ENCODE data around the gene TMEM11. TPM values are rescaled to one million over a fixed set of nuclear protein-coding genes. Genes with fewer than 3 reads are reported as not detected.
A peak's percentile ranks its signal among the peaks of the same experiment; 100 is the strongest.

The TMEM11 gene
- total RNA-seq, 4 donors from 2014 or later, result 25.6 to 38.0 (median 33.8) TPM

- no peaks in the 10 kb centered on the region for H3K9me3 ChIP-seq
- H3K4me1 ChIP-seq, result peaks cover 63% of the 10 kb centered on the region
- 60% methylated on average over 14 of the region's 15 CpGs for WGBS
- no peak for TF ChIP-seq POLR2AphosphoS5 (IDR thresholded peaks at IDR 0.05)
- TF ChIP-seq, protein P1, sequence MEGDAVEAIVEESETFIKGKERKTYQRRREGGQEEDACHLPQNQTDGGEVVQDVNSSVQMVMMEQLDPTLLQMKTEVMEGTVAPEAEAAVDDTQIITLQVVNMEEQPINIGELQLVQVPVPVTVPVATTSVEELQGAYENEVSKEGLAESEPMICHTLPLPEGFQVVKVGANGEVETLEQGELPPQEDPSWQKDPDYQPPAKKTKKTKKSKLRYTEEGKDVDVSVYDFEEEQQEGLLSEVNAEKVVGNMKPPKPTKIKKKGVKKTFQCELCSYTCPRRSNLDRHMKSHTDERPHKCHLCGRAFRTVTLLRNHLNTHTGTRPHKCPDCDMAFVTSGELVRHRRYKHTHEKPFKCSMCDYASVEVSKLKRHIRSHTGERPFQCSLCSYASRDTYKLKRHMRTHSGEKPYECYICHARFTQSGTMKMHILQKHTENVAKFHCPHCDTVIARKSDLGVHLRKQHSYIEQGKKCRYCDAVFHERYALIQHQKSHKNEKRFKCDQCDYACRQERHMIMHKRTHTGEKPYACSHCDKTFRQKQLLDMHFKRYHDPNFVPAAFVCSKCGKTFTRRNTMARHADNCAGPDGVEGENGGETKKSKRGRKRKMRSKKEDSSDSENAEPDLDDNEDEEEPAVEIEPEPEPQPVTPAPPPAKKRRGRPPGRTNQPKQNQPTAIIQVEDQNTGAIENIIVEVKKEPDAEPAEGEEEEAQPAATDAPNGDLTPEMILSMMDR (IDR thresholded peaks at IDR 0.05), result no peak
- no peak for TF ChIP-seq EP300 (IDR thresholded peaks at IDR 0.05)
- no peak for TF ChIP-seq POLR2A (IDR thresholded peaks at IDR 0.05)
- H3K36me3 ChIP-seq, result peaks cover 5% of the 10 kb centered on the region
- no peaks in the 10 kb centered on the region for H3K27me3 ChIP-seq
- no peak for DNase-seq (ENCODE audit: low spot score in 2 of 2)
- H3K27ac ChIP-seq, result peak overlapping the region; percentile 12
- no peak overlapping the region for H3K4me3 ChIP-seq
Measured at GRCh38 chr17:21210411-21211076, 3.4 kb downstream of the TMEM11 start.

DNA sequence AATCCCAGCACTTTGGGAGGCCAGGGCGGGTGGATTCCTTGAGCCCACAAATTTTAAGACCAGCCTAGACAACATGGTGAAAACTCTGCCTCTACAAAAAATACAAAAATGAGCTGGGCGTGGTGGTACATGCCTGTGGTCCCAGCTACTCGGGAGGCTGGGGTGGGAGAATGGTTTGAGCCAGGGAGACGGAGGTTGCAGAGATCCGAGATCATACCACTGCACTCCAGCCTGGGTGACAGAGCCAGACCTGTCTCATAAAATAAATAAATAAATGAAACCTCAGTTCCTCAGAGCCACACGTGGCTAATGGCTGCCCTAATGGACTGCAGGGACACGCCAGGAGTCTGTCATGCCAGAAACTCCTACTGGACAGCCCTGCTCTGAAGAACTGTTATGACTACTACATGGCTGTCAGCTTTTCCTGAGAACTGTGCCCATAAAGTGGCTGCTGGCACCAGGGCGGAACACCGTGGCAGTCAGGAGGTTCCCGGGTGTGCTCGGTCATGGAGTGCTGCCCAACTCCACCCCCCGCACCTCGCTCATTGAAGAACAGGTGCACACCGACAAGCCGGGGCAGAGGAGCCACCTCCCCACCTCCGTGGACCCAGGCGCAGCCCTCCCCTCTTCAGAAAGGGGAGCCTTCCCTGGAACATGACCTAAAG lies 4.3 kb downstream of the TMEM11 start:
- TF ChIP-seq, protein P1 (IDR thresholded peaks at IDR 0.05), result no peak
- no peak for TF ChIP-seq POLR2A (IDR thresholded peaks at IDR 0.05)
- H3K4me3 ChIP-seq, result no peak overlapping the region
- no peaks in the 10 kb centered on the region for H3K27me3 ChIP-seq
- H3K9me3 ChIP-seq, result no peaks in the 10 kb centered on the region
- 41% methylated on average over 12 of the region's 17 CpGs for WGBS
- peaks cover 62% of the 10 kb centered on the region for H3K4me1 ChIP-seq
- H3K27ac ChIP-seq, result peak overlapping the region; percentile 57
- peaks cover 5% of the 10 kb centered on the region for H3K36me3 ChIP-seq
- DNase-seq (ENCODE audit: low spot score in 2 of 2), result no peak

DNA sequence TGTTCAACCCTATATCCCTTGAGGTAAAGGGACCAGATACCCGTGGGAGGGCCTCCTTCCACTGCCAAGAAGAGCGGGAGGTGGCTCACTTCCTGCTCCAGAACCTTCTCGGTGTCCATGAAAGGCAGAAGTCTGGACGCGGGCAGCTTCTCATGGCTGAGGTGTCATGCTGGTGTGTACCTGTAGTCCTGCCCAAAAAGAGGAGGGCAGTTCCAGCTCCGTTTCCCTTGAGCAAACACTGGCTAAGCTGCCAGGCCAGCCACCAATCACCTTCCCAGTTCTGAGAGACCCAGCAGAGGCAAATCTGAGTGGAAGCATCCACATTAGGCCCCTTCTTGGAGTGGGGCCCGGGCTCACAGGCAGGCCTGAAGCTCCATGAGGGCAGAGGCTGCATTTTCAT lies 5.6 kb downstream of the TMEM11 start:
- Histone ChIP-seq H3K36me3 (peaks cover 5% of the 10 kb centered on the region), H3K27me3 (no peaks in the 10 kb centered on the region), H3K27ac (peak overlapping the region; percentile 57), H3K9me3 (no peaks in the 10 kb centered on the region), H3K4me3 (no peak overlapping the region), H3K4me1 (peaks cover 67% of the 10 kb centered on the region)
- TF ChIP-seq EP300 (IDR thresholded peaks at IDR 0.05), result no peak
- no peak for DNase-seq (ENCODE audit: low spot score in 2 of 2)
- 65% methylated on average over 6 of the region's 7 CpGs for WGBS

DNA sequence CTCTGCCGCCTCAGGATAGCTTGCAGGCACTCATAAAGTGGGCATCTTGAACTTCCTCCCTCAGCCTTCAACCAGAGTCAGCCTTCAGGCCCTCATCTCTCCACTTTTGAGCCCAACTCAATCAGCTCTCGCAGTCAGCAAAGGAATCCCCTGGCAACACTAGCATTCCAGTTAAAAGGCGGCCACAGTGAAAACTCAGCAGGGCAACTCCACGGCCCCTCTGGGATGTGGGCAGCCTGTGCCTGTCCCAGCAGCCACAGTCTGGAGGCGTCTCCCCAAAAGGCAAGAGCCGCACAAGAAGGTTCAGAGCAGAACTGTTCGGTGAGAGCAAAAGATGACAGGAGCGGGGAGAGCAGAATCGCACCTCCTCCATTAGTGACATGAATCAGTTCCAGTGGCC lies 9.0 kb downstream of the TMEM11 start:
- 77% methylated on average over 9 of the region's 9 CpGs for WGBS
- TF ChIP-seq, protein P1 (IDR thresholded peaks at IDR 0.05), result no peak
- TF ChIP-seq POLR2AphosphoS5 (IDR thresholded peaks at IDR 0.05), result no peak
- TF ChIP-seq EP300 (IDR thresholded peaks at IDR 0.05), result no peak
- no peak for TF ChIP-seq POLR2A (IDR thresholded peaks at IDR 0.05)

GRCh38 chr17:21202512-21202911 lies 11.4 kb downstream of the TMEM11 start:
- Histone ChIP-seq H3K27me3 (no peaks in the 10 kb centered on the region), H3K36me3 (peaks cover 16% of the 10 kb centered on the region), H3K4me3 (no peak overlapping the region), H3K4me1 (peaks cover 71% of the 10 kb centered on the region), H3K27ac (no peak overlapping the region), H3K9me3 (no peaks in the 10 kb centered on the region)
- TF ChIP-seq POLR2AphosphoS5 (IDR thresholded peaks at IDR 0.05), result no peak
- TF ChIP-seq POLR2A (IDR thresholded peaks at IDR 0.05), result no peak
- TF ChIP-seq, protein P1 (IDR thresholded peaks at IDR 0.05), result no peak
- no peak for TF ChIP-seq EP300 (IDR thresholded peaks at IDR 0.05)
- DNase-seq (ENCODE audit: low spot score in 2 of 2), result no peak
- WGBS, result 100% methylated on average over 1 of the region's 12 CpGs

More for the DNA sequence above, 9.0 kb downstream of the TMEM11 start:
- H3K9me3 ChIP-seq, result no peaks in the 10 kb centered on the region
- no peak overlapping the region for H3K4me3 ChIP-seq
- H3K27me3 ChIP-seq, result no peaks in the 10 kb centered on the region
- peaks cover 67% of the 10 kb centered on the region for H3K4me1 ChIP-seq
- no peak overlapping the region for H3K27ac ChIP-seq
- peaks cover 5% of the 10 kb centered on the region for H3K36me3 ChIP-seq
- no peak for DNase-seq (ENCODE audit: low spot score in 2 of 2)
